DLD1 (cell line): ENCODE results near the gene LRRN4CL.
"Not testable (repeated sequence)": the region's sequence is repeated elsewhere in the genome, so short reads cannot be mapped to it uniquely, and the experiment has no call there.

ENCODE experiments used
- in situ Hi-C: cut with HindIII; loops from 2 replicates; pipeline ENCODE4 v1.10.0; 2017; ENCODE audit warnings: low sequenced_read_pairs

The LRRN4CL gene

GRCh38 chr11:62710001-62710345 lies 20.6 kb upstream of the LRRN4CL start:
- in situ Hi-C loops, result no loop called here

- in situ Hi-C loops, result no loop called here
Measured at GRCh38 chr11:62709247-62710000, 20.1 kb upstream of the LRRN4CL start.

- in situ Hi-C loops, result no loop called here
Measured at GRCh38 chr11:62708793-62709192, 19.5 kb upstream of the LRRN4CL start.

GRCh38 chr11:62708392-62708791 lies 19.1 kb upstream of the LRRN4CL start:
- in situ Hi-C loops, result no loop called here

DNA sequence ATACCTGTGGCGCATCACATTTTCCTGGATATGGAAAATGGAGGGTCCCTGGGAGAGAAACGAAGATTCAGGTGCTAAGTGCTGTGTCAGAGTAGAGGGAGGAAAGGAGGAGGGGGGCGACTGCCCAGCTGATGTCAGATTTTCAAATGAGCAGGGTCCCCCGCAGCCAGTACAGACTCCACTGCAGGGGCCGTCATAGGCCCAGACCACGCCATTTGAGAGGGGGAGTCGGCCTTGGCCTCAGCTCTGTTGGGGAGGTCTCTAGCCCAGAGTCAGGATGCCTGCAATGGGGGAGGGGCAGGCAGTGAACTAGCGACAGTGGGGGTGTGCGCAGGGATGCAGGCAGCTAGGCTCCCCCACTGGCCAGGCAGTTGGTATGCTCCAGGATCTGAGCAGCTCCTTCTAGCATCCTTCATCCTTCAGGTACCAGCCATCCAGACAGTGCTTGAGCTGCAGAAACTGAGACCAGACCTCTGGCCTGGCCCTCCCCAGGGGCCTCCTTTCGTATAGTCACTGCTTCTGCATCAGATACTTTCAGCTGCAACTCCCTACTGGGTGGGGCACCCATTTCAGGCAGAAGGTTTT lies 18.0 kb upstream of the LRRN4CL start, which contains the start of the genes BSCL2 and GNG3:
TSS of gene BSCL2 (minus strand) at position 148 of the 585 bp plus-strand sequence. CDS start 229 bp downstream, outside the sequence.
TSS of gene GNG3 (plus strand) at position 400 of the 585 bp plus-strand sequence. CDS start 620 bp downstream, outside the sequence.
- in situ Hi-C loops, result no loop called here

DNA sequence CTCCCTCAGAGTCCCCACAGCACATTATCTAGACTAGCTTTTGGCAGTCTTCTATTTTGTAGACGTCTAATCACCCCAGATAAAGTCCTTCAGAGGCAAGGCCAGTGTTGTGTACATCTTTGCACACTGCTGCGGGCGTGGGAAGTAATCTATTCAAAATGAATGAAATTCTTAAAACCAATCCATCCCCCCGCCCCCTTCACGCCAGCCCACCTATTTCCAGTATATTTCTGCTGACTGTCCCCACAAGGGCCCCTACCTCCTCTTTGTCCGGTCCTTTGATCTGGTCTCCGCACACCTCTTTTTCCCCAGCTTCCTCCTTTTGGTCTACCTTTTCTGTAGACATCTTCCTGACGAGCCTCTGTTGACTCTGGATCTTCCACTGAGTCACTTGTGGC lies 17.5 kb upstream of the LRRN4CL start:
- in situ Hi-C loops, result no loop called here

GRCh38 chr11:62705880-62706849 lies 16.8 kb upstream of the LRRN4CL start:
- in situ Hi-C loops, result no loop called here

- in situ Hi-C loops, result no loop called here
Measured at GRCh38 chr11:62705413-62705812, 16.1 kb upstream of the LRRN4CL start.

- in situ Hi-C loops, result not testable (repeated sequence)
Measured at GRCh38 chr11:62703921-62704320, 14.6 kb upstream of the LRRN4CL start.

GRCh38 chr11:62702246-62702645 lies 12.9 kb upstream of the LRRN4CL start:
- in situ Hi-C loops, result no loop called here

- in situ Hi-C loops, result no loop called here
Measured at GRCh38 chr11:62694455-62695167, 5.3 kb upstream of the LRRN4CL start.

- in situ Hi-C loops, result not testable (repeated sequence)
Measured at GRCh38 chr11:62693624-62694023, 4.3 kb upstream of the LRRN4CL start.

DNA sequence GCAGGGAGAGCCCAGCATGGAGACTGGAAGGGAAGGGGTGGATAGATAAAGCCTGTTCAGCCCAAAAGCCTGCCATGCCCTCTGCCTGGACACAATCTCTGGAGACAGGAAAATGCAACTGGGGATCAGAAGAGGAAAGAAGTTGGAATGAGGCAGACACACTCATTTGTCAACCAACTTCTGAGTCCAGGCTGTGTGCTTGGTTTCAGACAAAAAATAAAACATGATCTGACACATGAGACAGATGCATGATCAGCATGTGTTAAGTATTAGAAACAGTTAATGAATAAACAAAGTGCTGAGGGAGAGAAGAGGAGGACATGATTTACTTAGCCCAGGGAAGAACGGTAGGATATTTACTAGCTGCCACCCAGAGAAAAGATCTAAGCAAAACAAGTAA lies 839 bp downstream of the LRRN4CL start:
- in situ Hi-C loops, result no loop called here

GRCh38 chr11:62687508-62688396 lies 1.6 kb downstream of the LRRN4CL start:
- in situ Hi-C loops, result no loop called here

DNA sequence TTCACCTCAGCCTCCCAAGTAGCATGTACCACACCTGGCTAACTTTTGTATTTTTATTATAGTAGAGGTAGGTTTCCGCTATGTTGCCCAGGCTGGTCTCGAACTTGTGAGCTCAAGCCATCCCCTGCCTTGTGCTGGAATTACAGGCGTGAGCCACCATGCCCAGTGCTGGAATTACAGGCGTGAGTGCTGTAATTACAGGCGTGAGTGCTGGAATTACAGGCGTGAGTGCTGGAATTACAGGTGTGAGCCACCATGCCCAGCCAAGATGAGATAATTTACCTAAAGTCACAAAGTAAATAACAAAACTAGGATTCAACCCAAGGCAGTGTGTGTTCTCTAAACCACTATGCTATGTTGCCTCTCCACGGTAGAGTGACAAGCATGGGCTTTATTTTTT lies 6.8 kb downstream of the LRRN4CL start:
- in situ Hi-C loops, result no loop called here

- in situ Hi-C loops, result no loop called here
Measured at GRCh38 chr11:62680825-62681240, 8.5 kb downstream of the LRRN4CL start.

- in situ Hi-C loops, result loop anchor here (10.0 kb wide), 1 partner anchor 254 kb away; no protein-coding TSS in a partner anchor
Measured at GRCh38 chr11:62678770-62679696, 10.3 kb downstream of the LRRN4CL start, which contains the start of gene UBXN1. Gene UBXN1 (minus strand): TSS chr11:62679073. CDS start chr11:62678923, 150 bp downstream.

DNA sequence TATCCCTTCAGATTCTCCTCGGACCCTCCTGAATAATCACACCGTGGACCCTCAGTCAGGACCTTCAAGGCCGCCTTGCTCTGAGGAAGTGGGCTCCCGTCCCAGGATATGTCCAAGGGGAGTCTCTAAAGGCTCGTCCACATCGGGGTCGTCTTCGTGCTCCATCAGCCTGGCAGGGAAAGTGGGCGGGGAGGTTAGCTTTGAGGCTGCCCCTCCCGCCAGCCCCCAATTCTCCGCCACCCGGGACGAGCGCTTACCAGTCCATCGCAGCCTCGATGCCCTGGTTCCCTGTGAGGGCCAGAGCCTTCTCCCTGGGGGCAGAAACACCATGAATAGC lies 10.9 kb downstream of the LRRN4CL start:
- in situ Hi-C loops, result loop anchor here (10.0 kb wide), 1 partner anchor 254 kb away; no protein-coding TSS in a partner anchor
